CD4-positive, alpha-beta T cell treated with Interleukin-15 for 4 hours (primary cell): ENCODE results near the gene COL6A2.
"Not testable (repeated sequence)": the region's sequence is repeated elsewhere in the genome, so short reads cannot be mapped to it uniquely, and the experiment has no call there.

ENCODE experiments used
- DNase-seq: peaks from one replicate; pipeline ENCODE4 v3.0.0-alpha.2; 2020; ENCODE audit warnings: low spot score

The COL6A2 gene

GRCh38 chr21:46176443-46177129 is 78.7 kb downstream of the COL6A2 start:
- not testable (repeated sequence) for DNase-seq

- no peak for DNase-seq
Measured at GRCh38 chr21:46178961-46179360, 81.0 kb downstream of the COL6A2 start.
